Measurements from ENCODE around the gene ZXDC.

The ZXDC gene

DNA sequence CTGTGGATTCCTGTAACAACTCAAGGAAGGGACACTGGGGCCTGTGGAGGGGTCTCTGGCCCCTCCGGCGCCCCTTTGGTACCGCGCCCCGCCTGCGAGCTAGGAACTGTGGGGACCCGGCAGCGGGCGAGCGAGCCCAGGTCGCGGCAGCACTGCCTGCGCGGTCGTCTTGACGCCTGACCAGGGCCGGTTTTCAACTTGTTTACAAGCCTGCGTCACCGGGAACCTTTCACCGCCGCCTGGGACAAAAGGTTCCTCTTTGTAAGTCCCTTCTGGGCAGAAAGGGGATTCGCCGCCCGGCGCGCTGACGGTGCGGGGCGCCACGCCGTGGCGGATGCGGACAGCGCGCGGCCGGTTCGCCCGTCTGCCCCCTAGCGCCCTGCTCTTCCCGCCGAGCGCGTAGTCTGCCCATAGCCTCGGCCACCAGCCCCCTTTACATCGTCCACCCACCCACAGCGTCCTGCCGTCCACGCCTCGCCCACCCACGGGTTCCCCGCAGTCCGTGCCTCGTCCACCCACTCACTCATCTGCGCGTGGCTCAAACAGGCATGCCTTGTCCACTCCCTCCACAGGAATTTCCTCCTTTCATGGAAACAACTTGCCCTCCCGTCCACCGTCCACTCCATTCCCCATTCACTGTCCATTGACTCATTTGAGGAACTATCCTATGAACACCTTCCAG is 86.4 kb downstream of the ZXDC start:
- peak overlapping the region; percentile 10 for H3K4me3 ChIP-seq (ENCODE audit: low read depth, low read length)
- DNase-seq (ENCODE audit: low read depth) = peak; percentile 87
- TF ChIP-seq, protein P1, sequence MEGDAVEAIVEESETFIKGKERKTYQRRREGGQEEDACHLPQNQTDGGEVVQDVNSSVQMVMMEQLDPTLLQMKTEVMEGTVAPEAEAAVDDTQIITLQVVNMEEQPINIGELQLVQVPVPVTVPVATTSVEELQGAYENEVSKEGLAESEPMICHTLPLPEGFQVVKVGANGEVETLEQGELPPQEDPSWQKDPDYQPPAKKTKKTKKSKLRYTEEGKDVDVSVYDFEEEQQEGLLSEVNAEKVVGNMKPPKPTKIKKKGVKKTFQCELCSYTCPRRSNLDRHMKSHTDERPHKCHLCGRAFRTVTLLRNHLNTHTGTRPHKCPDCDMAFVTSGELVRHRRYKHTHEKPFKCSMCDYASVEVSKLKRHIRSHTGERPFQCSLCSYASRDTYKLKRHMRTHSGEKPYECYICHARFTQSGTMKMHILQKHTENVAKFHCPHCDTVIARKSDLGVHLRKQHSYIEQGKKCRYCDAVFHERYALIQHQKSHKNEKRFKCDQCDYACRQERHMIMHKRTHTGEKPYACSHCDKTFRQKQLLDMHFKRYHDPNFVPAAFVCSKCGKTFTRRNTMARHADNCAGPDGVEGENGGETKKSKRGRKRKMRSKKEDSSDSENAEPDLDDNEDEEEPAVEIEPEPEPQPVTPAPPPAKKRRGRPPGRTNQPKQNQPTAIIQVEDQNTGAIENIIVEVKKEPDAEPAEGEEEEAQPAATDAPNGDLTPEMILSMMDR (IDR thresholded peaks at IDR 0.05; ENCODE audit: control insufficient read depth, extremely low read depth, insufficient read depth) = peak; percentile 100

All from LNCaP clone FGC (cell line).